Measurements from ENCODE around the gene DSC1.

The DSC1 gene

GRCh38 chr18:31154181-31154580 is 8.5 kb downstream of the DSC1 start:
- TF ChIP-seq, protein P1, sequence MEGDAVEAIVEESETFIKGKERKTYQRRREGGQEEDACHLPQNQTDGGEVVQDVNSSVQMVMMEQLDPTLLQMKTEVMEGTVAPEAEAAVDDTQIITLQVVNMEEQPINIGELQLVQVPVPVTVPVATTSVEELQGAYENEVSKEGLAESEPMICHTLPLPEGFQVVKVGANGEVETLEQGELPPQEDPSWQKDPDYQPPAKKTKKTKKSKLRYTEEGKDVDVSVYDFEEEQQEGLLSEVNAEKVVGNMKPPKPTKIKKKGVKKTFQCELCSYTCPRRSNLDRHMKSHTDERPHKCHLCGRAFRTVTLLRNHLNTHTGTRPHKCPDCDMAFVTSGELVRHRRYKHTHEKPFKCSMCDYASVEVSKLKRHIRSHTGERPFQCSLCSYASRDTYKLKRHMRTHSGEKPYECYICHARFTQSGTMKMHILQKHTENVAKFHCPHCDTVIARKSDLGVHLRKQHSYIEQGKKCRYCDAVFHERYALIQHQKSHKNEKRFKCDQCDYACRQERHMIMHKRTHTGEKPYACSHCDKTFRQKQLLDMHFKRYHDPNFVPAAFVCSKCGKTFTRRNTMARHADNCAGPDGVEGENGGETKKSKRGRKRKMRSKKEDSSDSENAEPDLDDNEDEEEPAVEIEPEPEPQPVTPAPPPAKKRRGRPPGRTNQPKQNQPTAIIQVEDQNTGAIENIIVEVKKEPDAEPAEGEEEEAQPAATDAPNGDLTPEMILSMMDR (IDR thresholded peaks at IDR 0.05): no peak
- Histone ChIP-seq H3K4me3 (ENCODE audit: low read depth, low read length) (no peak overlapping the region), H3K9me3 (ENCODE audit: control insufficient read depth, low read length) (no peaks in the 10 kb centered on the region), H3K79me2 (no peaks in the 10 kb centered on the region), H3K27me3 (ENCODE audit: control insufficient read depth, insufficient read depth, low read length) (no peaks in the 10 kb centered on the region), H3K4me2 (ENCODE audit: low read length) (no peak overlapping the region), H3K27ac (no peak overlapping the region), H2AFZ (no peak overlapping the region), H3K4me1 (peaks cover 3% of the 10 kb centered on the region), H3K36me3 (ENCODE audit: control insufficient read depth, insufficient read depth, low read length) (no peaks in the 10 kb centered on the region), H3K9ac (no peak overlapping the region)

- Histone ChIP-seq H3K4me1 (peaks cover 3% of the 10 kb centered on the region), H3K9me3 (ENCODE audit: control insufficient read depth, low read length) (no peaks in the 10 kb centered on the region), H3K9ac (no peak overlapping the region), H3K79me2 (no peaks in the 10 kb centered on the region), H3K27ac (no peak overlapping the region), H3K4me2 (ENCODE audit: low read length) (no peak overlapping the region), H3K4me3 (ENCODE audit: low read depth, low read length) (no peak overlapping the region), H2AFZ (no peak overlapping the region), H3K27me3 (ENCODE audit: control insufficient read depth, insufficient read depth, low read length) (no peaks in the 10 kb centered on the region), H3K36me3 (ENCODE audit: control insufficient read depth, insufficient read depth, low read length) (no peaks in the 10 kb centered on the region)
- TF ChIP-seq, protein P1 (IDR thresholded peaks at IDR 0.05): no peak
Measured at GRCh38 chr18:31149351-31149750, 13.3 kb downstream of the DSC1 start.

GRCh38 chr18:31148600-31148999 is 14.1 kb downstream of the DSC1 start:
- H3K9ac ChIP-seq: no peak overlapping the region
- H3K27ac ChIP-seq: no peak overlapping the region
- no peaks in the 10 kb centered on the region for H3K79me2 ChIP-seq
- H3K4me1 ChIP-seq: peaks cover 3% of the 10 kb centered on the region
- H3K4me2 ChIP-seq (ENCODE audit: low read length): no peak overlapping the region
- TF ChIP-seq, protein P1 (IDR thresholded peaks at IDR 0.05): no peak
- H3K9me3 ChIP-seq (ENCODE audit: control insufficient read depth, low read length): no peaks in the 10 kb centered on the region
- no peak overlapping the region for H2AFZ ChIP-seq
- no peak overlapping the region for H3K4me3 ChIP-seq (ENCODE audit: low read depth, low read length)
- H3K36me3 ChIP-seq (ENCODE audit: control insufficient read depth, insufficient read depth, low read length): no peaks in the 10 kb centered on the region
- H3K27me3 ChIP-seq (ENCODE audit: control insufficient read depth, insufficient read depth, low read length): no peaks in the 10 kb centered on the region

DNA sequence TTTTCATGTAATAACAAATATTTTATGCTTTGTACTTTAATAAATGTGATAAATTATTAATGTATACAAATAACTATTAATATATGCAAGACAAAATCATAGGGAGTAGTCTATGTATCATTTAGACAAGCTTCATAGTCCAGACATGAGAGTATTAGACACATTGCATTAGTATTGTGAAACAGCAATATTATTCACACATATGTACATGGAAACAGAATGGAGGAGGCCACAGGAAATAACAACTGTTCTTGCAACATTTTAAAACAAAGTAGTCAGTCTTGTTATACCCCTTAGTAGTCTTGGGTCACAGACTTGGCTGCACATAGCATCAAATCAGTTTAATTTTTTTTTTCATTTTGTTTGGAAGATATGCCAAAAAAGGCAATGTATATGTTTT is 15.8 kb downstream of the DSC1 start:
- TF ChIP-seq, protein P1 (IDR thresholded peaks at IDR 0.05): no peak

GRCh38 chr18:31143025-31143424 is 19.6 kb downstream of the DSC1 start:
- no peak overlapping the region for H3K4me2 ChIP-seq (ENCODE audit: low read length)
- H3K4me1 ChIP-seq: no peaks in the 10 kb centered on the region
- H2AFZ ChIP-seq: no peak overlapping the region
- H3K9ac ChIP-seq: no peak overlapping the region
- no peaks in the 10 kb centered on the region for H3K9me3 ChIP-seq (ENCODE audit: control insufficient read depth, low read length)
- no peak overlapping the region for H3K27ac ChIP-seq
- no peak overlapping the region for H3K4me3 ChIP-seq (ENCODE audit: low read depth, low read length)
- TF ChIP-seq, protein P1 (IDR thresholded peaks at IDR 0.05): no peak
- H3K36me3 ChIP-seq (ENCODE audit: control insufficient read depth, insufficient read depth, low read length): no peaks in the 10 kb centered on the region
- no peaks in the 10 kb centered on the region for H3K79me2 ChIP-seq
- H3K27me3 ChIP-seq (ENCODE audit: control insufficient read depth, insufficient read depth, low read length): no peaks in the 10 kb centered on the region

More for the DNA sequence above, 15.8 kb downstream of the DSC1 start:
- Histone ChIP-seq H3K27ac (no peak overlapping the region), H3K9me3 (ENCODE audit: control insufficient read depth, low read length) (no peaks in the 10 kb centered on the region), H3K4me3 (ENCODE audit: low read depth, low read length) (no peak overlapping the region), H3K4me2 (ENCODE audit: low read length) (no peak overlapping the region), H2AFZ (no peak overlapping the region), H3K36me3 (ENCODE audit: control insufficient read depth, insufficient read depth, low read length) (no peaks in the 10 kb centered on the region), H3K79me2 (no peaks in the 10 kb centered on the region), H3K9ac (no peak overlapping the region), H3K4me1 (peaks cover 3% of the 10 kb centered on the region), H3K27me3 (ENCODE audit: control insufficient read depth, insufficient read depth, low read length) (no peaks in the 10 kb centered on the region)
